ENCODE data around the gene AMD1. TPM values are rescaled to one million over a fixed set of nuclear protein-coding genes. Genes with fewer than 3 reads are reported as not detected.
A peak's percentile ranks its signal among the peaks of the same experiment; 100 is the strongest.

The AMD1 gene
- total RNA-seq, 2 donors from 2014 or later: 70.4 to 72.7 TPM

DNA sequence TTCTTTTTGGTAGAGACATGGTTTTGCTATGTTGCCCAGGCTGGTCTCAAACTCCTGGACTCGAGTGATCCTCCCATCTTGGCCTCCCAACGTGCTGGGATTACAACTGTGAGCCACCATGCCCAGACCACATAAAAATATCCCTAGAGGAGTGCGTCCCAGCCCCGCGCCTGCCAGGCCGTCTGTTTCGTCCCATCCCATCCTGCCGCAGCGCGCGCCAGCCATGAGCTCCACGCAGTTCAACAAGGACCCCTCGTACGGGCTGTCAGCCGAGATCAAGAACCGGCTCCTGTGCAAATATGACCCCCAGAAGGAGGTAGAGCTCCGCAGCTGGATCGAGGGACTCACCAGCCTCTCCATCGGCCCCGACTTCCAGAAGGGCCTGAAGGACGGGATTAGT is 16.6 kb upstream of the AMD1 start:
- no peak overlapping the region for H3K4me3 ChIP-seq
- no peaks in the 10 kb centered on the region for H3K36me3 ChIP-seq
- H3K27ac ChIP-seq: no peak overlapping the region
- H3K9me3 ChIP-seq: no peaks in the 10 kb centered on the region
- no peak for DNase-seq
- H3K27me3 ChIP-seq: no peaks in the 10 kb centered on the region
- H3K9ac ChIP-seq (ENCODE audit: low read depth in 2 of 2, low read length in 2 of 2): no peak overlapping the region
- TF ChIP-seq, protein P1, sequence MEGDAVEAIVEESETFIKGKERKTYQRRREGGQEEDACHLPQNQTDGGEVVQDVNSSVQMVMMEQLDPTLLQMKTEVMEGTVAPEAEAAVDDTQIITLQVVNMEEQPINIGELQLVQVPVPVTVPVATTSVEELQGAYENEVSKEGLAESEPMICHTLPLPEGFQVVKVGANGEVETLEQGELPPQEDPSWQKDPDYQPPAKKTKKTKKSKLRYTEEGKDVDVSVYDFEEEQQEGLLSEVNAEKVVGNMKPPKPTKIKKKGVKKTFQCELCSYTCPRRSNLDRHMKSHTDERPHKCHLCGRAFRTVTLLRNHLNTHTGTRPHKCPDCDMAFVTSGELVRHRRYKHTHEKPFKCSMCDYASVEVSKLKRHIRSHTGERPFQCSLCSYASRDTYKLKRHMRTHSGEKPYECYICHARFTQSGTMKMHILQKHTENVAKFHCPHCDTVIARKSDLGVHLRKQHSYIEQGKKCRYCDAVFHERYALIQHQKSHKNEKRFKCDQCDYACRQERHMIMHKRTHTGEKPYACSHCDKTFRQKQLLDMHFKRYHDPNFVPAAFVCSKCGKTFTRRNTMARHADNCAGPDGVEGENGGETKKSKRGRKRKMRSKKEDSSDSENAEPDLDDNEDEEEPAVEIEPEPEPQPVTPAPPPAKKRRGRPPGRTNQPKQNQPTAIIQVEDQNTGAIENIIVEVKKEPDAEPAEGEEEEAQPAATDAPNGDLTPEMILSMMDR (IDR thresholded peaks at IDR 0.05): no peak
- no peaks in the 10 kb centered on the region for H3K4me1 ChIP-seq
- intact Hi-C loops (cut with DNase I): no loop called here

DNA sequence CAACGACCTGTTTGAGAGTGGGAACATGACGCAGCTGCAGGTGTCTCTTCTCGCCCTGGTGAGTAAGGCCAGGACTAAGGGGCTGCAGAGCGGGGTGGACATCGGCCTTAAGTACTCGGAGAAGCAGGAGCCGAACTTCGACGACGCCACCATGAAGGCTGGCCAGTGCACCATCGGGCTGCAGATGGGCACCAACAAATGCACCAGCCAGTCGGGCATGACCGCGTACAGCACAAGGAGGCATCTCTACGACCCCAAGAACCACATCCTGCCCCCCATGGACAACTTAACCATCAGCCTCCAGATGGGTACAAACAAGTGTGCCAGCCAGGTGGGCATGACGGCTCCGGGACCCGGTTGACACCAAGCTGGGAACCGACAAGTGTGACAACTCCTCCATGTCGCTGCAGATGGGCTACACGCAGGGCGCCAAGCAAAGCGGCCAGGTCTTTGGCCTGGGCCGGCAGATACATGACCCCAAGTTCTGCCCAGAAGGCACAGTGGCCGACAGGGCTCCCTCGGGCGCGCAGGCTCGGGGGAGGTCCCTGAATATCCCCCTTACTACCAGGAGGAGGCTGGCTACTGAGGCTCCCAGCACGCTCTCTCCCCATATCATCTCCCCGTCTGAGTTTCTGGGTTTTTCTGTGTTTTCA is 15.9 kb upstream of the AMD1 start:
- H3K27me3 ChIP-seq: no peaks in the 10 kb centered on the region
- TF ChIP-seq, protein P1 (IDR thresholded peaks at IDR 0.05): no peak
- no peaks in the 10 kb centered on the region for H3K36me3 ChIP-seq
- no peaks in the 10 kb centered on the region for H3K9me3 ChIP-seq
- no peak for DNase-seq
- no peak overlapping the region for H3K27ac ChIP-seq
- H3K4me1 ChIP-seq: no peaks in the 10 kb centered on the region
- H3K4me3 ChIP-seq: no peak overlapping the region
- intact Hi-C loops (cut with DNase I): no loop called here
- no peak overlapping the region for H3K9ac ChIP-seq (ENCODE audit: low read depth in 2 of 2, low read length in 2 of 2)

DNA sequence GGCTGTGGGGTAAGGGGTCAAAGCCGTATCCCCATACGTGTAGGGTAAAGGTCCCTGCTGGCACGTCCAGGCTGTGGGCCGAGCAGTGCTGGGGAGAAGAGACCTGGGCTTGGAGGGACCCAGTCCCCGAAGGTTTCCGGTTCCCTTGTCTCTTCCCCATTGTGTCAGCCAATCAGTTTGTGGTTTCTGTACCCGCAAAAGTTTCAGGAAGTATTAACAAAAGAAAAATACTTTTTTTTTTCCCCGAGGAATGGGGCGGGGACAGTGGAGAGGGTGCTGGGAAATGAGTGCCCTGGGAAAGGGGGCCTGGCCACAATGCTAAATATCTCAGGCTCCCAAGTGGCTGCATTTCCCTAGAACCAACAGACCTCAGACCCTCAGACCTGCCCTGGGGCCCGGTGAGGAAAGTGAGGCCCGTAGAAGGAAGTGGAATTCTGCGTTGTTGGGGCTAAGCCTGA is 15.2 kb upstream of the AMD1 start:
- Histone ChIP-seq H3K4me3 (no peak overlapping the region), H3K9me3 (no peaks in the 10 kb centered on the region), H3K36me3 (no peaks in the 10 kb centered on the region), H3K27ac (no peak overlapping the region), H3K4me1 (no peaks in the 10 kb centered on the region), H3K9ac (ENCODE audit: low read depth in 2 of 2, low read length in 2 of 2) (no peak overlapping the region), H3K27me3 (no peaks in the 10 kb centered on the region)
- DNase-seq: no peak
- intact Hi-C loops (cut with DNase I): no loop called here
- TF ChIP-seq, protein P1 (IDR thresholded peaks at IDR 0.05): no peak

DNA sequence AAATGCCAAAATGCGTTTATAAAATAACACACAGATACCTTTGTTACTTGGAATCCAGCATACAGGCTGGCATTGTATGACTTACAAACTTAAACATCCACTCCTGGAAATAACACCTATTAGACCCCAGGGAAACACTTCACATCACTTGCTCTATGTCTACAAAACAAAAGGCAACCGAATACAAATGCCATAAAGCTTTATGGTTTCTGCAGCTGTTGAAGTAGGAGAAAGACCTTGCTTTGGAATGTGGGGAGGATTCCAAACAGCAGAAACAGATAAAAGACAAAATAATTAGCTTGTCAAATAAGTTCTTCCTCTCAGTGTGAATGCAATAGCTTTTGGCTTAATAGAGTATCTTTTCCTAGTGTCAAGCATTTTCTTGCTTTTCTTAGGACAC is 9.8 kb upstream of the AMD1 start:
- no peak overlapping the region for H3K9ac ChIP-seq (ENCODE audit: low read depth in 2 of 2, low read length in 2 of 2)
- H3K9me3 ChIP-seq: no peaks in the 10 kb centered on the region
- intact Hi-C loops (cut with DNase I): no loop called here
- no peaks in the 10 kb centered on the region for H3K36me3 ChIP-seq
- no peaks in the 10 kb centered on the region for H3K27me3 ChIP-seq
- H3K27ac ChIP-seq: no peak overlapping the region
- H3K4me1 ChIP-seq: no peaks in the 10 kb centered on the region
- no peak for DNase-seq
- TF ChIP-seq, protein P1 (IDR thresholded peaks at IDR 0.05): no peak
- H3K4me3 ChIP-seq: no peak overlapping the region

DNA sequence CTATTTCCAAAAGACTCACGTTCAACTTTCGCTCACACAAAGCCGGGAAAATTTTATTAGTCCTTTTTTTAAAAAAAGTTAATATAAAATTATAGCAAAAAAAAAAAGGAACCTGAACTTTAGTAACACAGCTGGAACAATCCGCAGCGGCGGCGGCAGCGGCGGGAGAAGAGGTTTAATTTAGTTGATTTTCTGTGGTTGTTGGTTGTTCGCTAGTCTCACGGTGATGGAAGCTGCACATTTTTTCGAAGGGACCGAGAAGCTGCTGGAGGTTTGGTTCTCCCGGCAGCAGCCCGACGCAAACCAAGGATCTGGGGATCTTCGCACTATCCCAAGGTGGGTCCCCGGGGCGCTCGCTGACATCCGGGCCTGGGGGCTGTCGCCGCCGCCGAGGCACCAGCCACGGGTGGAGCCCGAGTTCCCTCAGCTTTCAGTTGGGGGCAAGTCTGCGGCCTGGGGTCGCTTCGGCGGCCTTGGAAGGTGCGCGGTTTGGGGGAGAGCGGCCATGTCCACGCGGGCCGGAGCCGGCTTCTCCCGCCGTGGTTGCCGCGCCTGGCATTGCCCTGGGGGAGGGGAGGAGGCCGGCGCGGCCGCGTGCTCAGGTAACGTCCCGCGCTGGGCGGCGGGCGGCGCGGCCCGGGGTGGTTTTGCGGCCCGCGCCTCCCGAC is 429 bp downstream of the AMD1 start:
- TF ChIP-seq, protein P1 (IDR thresholded peaks at IDR 0.05): no peak
- Histone ChIP-seq H3K27ac (peak overlapping the region; percentile 92), H3K4me1 (peaks cover 17% of the 10 kb centered on the region), H3K9me3 (no peaks in the 10 kb centered on the region), H3K36me3 (no peaks in the 10 kb centered on the region), H3K9ac (ENCODE audit: low read depth in 2 of 2, low read length in 2 of 2) (peak overlapping the region; percentile 97 to 98), H3K4me3 (peak overlapping the region; percentile 90), H3K27me3 (no peaks in the 10 kb centered on the region)
- intact Hi-C loops (cut with DNase I): loop anchor here (5.0 to 10.0 kb wide), 3 partner anchors 58 to 350 kb away; partner anchors contain the start of gene CDK19
- peak; percentile 53 for DNase-seq
